LNCaP clone FGC (cell line): ENCODE results near the gene OR56B1.

Experiments used
- DNase-seq: peaks from one replicate; pipeline ENCODE4 v3.0.0-alpha.2; 2011; ENCODE audit warnings: low read depth
- H3K4me3 ChIP-seq: 2 replicates; pipeline ENCODE4 v1.5.1; 2011; ENCODE audit warnings: mild to moderate bottlenecking, low read depth, low read length, control low read depth
- TF ChIP-seq, protein P1 (sequence below): IDR thresholded peaks from 2 replicates; pipeline ENCODE4 v1.5.1; 2012; ENCODE audit warnings: mild to moderate bottlenecking; ENCODE audit not compliant: control insufficient read depth, insufficient read depth; ENCODE audit errors: extremely low read depth

Gene OR56B1

DNA sequence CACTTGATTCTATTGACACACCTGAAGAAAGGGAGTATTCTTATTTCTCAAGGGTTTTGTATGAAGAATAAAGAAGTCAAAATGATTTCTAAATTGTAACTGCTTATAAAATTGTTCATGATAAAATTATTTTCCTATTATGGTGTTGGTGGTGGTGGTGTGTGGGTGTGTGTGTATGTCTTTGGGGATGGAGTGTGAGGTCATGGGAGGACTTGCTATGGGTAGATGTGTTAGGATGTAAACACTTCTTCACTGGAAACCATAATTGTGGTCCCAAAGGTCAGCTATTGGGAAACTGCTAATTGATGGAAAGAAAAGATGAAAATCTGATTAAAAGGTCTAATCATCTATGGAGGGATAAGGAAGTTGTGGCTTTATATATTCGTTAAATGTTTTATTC lies 41.6 kb upstream of the OR56B1 start:
- no peak for DNase-seq
- no peak overlapping the region for H3K4me3 ChIP-seq
- TF ChIP-seq, protein P1, sequence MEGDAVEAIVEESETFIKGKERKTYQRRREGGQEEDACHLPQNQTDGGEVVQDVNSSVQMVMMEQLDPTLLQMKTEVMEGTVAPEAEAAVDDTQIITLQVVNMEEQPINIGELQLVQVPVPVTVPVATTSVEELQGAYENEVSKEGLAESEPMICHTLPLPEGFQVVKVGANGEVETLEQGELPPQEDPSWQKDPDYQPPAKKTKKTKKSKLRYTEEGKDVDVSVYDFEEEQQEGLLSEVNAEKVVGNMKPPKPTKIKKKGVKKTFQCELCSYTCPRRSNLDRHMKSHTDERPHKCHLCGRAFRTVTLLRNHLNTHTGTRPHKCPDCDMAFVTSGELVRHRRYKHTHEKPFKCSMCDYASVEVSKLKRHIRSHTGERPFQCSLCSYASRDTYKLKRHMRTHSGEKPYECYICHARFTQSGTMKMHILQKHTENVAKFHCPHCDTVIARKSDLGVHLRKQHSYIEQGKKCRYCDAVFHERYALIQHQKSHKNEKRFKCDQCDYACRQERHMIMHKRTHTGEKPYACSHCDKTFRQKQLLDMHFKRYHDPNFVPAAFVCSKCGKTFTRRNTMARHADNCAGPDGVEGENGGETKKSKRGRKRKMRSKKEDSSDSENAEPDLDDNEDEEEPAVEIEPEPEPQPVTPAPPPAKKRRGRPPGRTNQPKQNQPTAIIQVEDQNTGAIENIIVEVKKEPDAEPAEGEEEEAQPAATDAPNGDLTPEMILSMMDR: no peak

DNA sequence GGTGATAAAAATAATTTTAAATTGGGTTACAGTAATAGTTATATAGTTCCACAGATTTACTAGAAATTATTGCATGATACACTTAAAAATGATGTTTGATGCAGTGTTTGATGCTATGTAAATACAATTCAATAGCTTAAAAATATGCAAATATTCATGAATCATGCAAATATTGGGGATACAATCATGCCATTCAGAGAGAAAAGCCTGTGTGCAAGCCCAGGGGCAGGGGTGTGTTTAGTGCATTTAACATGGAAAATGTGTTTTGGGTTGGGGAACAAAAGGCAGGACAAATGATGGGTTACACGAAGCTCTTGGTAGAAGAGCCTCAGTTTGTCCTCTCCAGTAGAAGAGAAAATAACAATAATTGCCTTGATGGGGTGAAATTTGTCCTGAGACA lies 40.7 kb upstream of the OR56B1 start:
- TF ChIP-seq, protein P1: no peak
- H3K4me3 ChIP-seq: no peak overlapping the region
- no peak for DNase-seq

DNA sequence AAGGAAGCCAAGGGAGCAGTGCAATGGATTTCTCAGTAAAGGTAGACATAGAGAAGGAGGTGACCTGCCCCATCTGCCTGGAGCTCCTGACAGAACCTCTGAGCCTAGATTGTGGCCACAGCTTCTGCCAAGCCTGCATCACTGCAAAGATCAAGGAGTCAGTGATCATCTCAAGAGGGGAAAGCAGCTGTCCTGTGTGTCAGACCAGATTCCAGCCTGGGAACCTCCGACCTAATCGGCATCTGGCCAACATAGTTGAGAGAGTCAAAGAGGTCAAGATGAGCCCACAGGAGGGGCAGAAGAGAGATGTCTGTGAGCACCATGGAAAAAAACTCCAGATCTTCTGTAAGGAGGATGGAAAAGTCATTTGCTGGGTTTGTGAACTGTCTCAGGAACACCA lies 40.0 kb upstream of the OR56B1 start:
- no peak for DNase-seq
- no peak overlapping the region for H3K4me3 ChIP-seq
- TF ChIP-seq, protein P1: no peak

DNA sequence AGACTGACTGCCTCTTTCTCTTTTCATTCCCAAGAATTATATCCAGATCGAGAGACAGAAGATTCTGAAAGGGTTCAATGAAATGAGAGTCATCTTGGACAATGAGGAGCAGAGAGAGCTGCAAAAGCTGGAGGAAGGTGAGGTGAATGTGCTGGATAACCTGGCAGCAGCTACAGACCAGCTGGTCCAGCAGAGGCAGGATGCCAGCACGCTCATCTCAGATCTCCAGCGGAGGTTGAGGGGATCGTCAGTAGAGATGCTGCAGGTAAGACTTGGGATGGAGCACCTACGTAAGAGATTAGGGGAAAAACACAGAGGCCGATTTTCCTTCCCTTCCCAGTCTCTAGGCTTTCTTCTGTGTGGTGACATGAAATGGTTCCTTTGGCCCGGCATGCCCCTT lies 38.0 kb upstream of the OR56B1 start:
- H3K4me3 ChIP-seq: no peak overlapping the region
- TF ChIP-seq, protein P1: no peak
- DNase-seq: no peak

DNA sequence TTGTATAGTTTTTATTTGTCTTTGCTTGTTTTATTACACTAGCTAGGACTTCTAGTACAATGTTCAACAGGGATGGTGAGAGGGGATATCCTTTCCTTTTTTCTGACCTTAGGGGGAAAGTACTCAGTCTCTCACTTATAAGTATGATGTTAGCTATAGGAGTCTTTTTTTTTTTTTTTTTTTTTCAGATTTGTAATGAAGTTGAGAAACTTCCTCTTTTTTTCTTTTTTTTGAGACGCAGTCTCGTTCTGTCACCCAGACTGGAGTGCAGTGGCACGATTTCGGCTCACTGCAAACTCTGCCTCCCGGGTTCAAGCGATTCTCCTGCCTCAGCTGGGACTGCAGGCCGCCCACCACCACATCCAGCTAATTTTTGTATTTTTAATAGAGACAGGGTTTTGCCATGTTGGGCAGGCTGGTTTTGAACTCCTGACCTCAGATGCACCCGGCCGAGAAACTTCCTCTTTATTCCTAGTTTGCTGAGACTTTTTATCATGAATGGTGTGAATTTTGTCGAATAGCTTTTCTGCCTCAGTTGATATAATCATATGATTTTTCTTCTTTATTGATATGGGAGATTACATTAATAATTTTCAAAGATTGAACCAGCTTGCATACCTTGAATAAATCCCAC lies 35.7 kb upstream of the OR56B1 start:
- no peak overlapping the region for H3K4me3 ChIP-seq
- no peak for DNase-seq
- TF ChIP-seq, protein P1: no peak

DNA sequence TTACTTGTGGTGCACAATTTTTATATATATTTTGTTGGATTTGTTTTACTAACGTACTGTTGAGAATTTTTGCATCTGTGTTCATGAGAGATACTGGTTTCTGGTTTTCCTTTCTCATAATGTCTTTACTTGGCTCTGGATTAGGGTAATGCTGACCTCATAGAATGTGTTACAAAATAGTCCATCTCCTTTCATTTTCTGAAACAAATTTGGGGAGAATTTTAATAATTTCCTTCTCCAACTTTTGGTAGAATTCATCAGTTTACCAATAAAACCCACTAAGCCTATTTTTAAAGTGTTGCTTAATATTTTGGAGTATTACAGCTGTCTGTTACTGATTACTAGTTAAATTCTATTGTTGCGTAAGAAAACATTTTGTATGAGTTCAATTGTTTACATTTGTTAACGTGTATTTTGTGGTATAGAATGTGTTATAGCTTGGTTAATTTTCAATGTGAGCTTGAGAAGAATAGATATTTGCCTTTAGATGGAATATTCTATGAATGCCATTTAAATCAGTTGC lies 35.1 kb upstream of the OR56B1 start:
- TF ChIP-seq, protein P1: no peak
- no peak for DNase-seq
- no peak overlapping the region for H3K4me3 ChIP-seq
